DOHH2 (cell line): ENCODE data around the gene ZNF263.
A peak's percentile ranks its signal among the peaks of the same experiment; 100 is the strongest.

ENCODE experiments used
- H3F3A ChIP-seq: fragments of 200-600 bp; sonication (generic), shearing (Covaris generic); 2 replicates; pipeline ENCODE4 v1.6.0; 2016; ENCODE audit warnings: antibody characterized with exemption, mild to moderate bottlenecking; ENCODE audit not compliant: control insufficient read depth, insufficient read depth
- H3K27ac ChIP-seq: fragments of 200-600 bp; sonication (generic); 2 replicates; pipeline ENCODE4 v1.5.1; 2014; ENCODE audit warnings: low read depth, mild to moderate bottlenecking, low read length, moderate library complexity
- H3K27me3 ChIP-seq: fragments of 200-600 bp; sonication (generic); 2 replicates; pipeline ENCODE4 v1.6.1; 2014; ENCODE audit warnings: mild to moderate bottlenecking, low read length, mixed read lengths; ENCODE audit not compliant: control insufficient read depth
- H3K36me3 ChIP-seq: fragments of 200-600 bp; sonication (generic); 2 replicates; pipeline ENCODE4 v1.6.1; 2014; ENCODE audit warnings: mild to moderate bottlenecking, low read length, moderate library complexity, mixed read lengths; ENCODE audit not compliant: control insufficient read depth
- H3K4me1 ChIP-seq: fragments of 200-600 bp; sonication (generic); 2 replicates; pipeline ENCODE4 v1.6.1; 2014; ENCODE audit warnings: mild to moderate bottlenecking, low read length, mixed read lengths; ENCODE audit not compliant: control insufficient read depth
- H3K4me2 ChIP-seq: fragments of 200-600 bp; sonication (generic); 2 replicates; pipeline ENCODE4 v1.6.0; 2014; ENCODE audit warnings: mild to moderate bottlenecking, low read length, moderate library complexity
- H3K4me3 ChIP-seq: fragments of 200-600 bp; sonication (generic); 2 replicates; pipeline ENCODE4 v1.5.1; 2014; ENCODE audit warnings: mild to moderate bottlenecking, low read length, mixed read lengths
- H3K79me2 ChIP-seq: fragments of 200-600 bp; sonication (generic); 2 replicates; pipeline ENCODE4 v1.6.1; 2014; ENCODE audit warnings: mild to moderate bottlenecking, low read length, mixed read lengths; ENCODE audit not compliant: control insufficient read depth
- H3K9me2 ChIP-seq: fragments of 200-600 bp; sonication (generic); replicated peaks from 2 replicates; pipeline ENCODE4 v1.6.1; 2014; ENCODE audit warnings: mild to moderate bottlenecking, low read length, mixed read lengths; ENCODE audit not compliant: control insufficient read depth
- H3K9me3 ChIP-seq: fragments of 200-600 bp; sonication (generic); 2 replicates; pipeline ENCODE4 v1.6.1; 2014; ENCODE audit warnings: antibody characterized with exemption, low read length, mixed read lengths; ENCODE audit not compliant: control insufficient read depth, insufficient read depth
- H4K20me1 ChIP-seq: fragments of 200-600 bp; sonication (generic); 2 replicates; pipeline ENCODE4 v1.6.0; 2014; ENCODE audit warnings: low read depth, mild to moderate bottlenecking, antibody characterized with exemption, low read length, moderate library complexity; ENCODE audit not compliant: control insufficient read depth, insufficient read depth
- EZH2phosphoT487 ChIP-seq: fragments of 200-600 bp; sonication (generic); IDR thresholded peaks from 2 replicates; pipeline ENCODE4 v1.6.1; 2017; ENCODE audit warnings: borderline replicate concordance, mild to moderate bottlenecking, antibody characterized with exemption, low read length, moderate library complexity, mixed read lengths
- TF ChIP-seq, protein P1 (sequence below): fragments of 200-600 bp; sonication (generic); IDR thresholded peaks from one replicate; pipeline ENCODE4 v1.5.1; 2014; ENCODE audit warnings: antibody characterized with exemption, mild to moderate bottlenecking, low read depth, low read length; ENCODE audit not compliant: poor library complexity, severe bottlenecking

The ZNF263 gene

GRCh38 chr16:3262517-3262916 lies 20.8 kb upstream of the ZNF263 start:
- no peaks in the 10 kb centered on the region for H3K9me2 ChIP-seq
- TF ChIP-seq, protein P1, sequence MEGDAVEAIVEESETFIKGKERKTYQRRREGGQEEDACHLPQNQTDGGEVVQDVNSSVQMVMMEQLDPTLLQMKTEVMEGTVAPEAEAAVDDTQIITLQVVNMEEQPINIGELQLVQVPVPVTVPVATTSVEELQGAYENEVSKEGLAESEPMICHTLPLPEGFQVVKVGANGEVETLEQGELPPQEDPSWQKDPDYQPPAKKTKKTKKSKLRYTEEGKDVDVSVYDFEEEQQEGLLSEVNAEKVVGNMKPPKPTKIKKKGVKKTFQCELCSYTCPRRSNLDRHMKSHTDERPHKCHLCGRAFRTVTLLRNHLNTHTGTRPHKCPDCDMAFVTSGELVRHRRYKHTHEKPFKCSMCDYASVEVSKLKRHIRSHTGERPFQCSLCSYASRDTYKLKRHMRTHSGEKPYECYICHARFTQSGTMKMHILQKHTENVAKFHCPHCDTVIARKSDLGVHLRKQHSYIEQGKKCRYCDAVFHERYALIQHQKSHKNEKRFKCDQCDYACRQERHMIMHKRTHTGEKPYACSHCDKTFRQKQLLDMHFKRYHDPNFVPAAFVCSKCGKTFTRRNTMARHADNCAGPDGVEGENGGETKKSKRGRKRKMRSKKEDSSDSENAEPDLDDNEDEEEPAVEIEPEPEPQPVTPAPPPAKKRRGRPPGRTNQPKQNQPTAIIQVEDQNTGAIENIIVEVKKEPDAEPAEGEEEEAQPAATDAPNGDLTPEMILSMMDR, result no peak
- TF ChIP-seq EZH2phosphoT487, result no peak

DNA sequence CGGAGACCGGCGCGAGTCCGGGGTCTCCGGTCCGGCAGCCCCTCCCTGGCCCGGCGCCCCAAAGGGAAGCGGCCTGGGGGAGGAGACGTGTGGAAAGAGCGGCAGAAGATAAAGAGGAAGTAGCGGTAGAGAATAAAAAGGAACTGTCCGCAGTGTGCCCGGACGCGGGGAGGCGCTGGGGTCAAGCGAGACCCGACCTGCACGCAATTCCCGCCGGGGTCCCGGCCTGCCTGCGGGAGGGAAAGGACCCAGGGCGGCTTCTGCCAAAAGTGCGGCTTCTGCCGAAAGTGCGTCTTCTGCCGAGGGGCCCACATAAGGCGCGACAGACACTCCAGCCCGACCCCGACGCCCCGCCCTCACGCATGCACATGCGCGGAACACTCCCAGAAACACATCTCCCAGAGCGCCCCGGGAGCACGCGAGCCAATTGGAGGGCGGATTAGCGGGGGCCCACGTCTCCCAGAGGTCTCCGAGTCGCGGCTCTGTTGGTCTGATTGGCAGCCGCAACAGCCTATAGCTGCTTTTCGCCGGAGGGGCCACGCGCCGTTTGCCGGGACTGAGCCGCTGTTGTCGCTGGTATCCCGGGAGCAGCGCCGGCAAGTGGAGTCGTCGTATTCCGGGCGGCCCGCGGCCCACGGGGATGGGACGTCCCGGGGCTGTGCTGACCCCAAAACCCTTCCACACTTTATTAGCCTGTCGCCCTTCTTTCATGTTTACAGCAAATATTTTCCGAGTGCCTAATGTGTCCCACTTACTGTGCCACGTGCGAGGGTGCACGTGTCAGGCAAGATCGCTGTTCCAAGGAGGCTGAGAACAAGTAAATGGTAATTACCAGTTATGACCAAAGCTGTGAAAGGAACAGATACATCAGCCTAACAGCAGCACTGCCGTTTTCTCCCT lies 18.9 kb upstream of the ZNF263 start:
- Histone ChIP-seq H3K27me3 (no peaks in the 10 kb centered on the region), H3F3A (no peaks in the 10 kb centered on the region; the same call in 1 of the 2 replicates), H4K20me1 (no peaks in the 10 kb centered on the region), H3K4me1 (peaks cover 16% of the 10 kb centered on the region), H3K4me3 (peak overlapping the region; percentile 73), H3K36me3 (0 out of 2 replicates have a peak, but pooled peaks cover 3% of the 10 kb centered on the region), H3K9me3 (peaks cover 5% of the 10 kb centered on the region), H3K79me2 (no peaks in the 10 kb centered on the region), H3K9me2 (no peaks in the 10 kb centered on the region), H3K4me2 (peak overlapping the region; percentile 85), H3K27ac (peak overlapping the region; percentile 60)
- TF ChIP-seq, protein P1, result peak; percentile 27
- no peak for TF ChIP-seq EZH2phosphoT487

More at GRCh38 chr16:3262517-3262916, 20.8 kb upstream of the ZNF263 start:
- Histone ChIP-seq H3K27me3 (no peaks in the 10 kb centered on the region), H3K4me2 (no peak overlapping the region), H3K79me2 (no peaks in the 10 kb centered on the region), H3K4me1 (peaks cover 16% of the 10 kb centered on the region), H3F3A (no peaks in the 10 kb centered on the region; the same call in 1 of the 2 replicates), H4K20me1 (no peaks in the 10 kb centered on the region), H3K36me3 (0 out of 2 replicates have a peak, but pooled peaks cover 3% of the 10 kb centered on the region), H3K4me3 (no peak overlapping the region), H3K27ac (no peak overlapping the region), H3K9me3 (peaks cover 5% of the 10 kb centered on the region)

- TF ChIP-seq, protein P1, result peak; percentile 71
- no peak for TF ChIP-seq EZH2phosphoT487
- H3K4me2 ChIP-seq, result no peak overlapping the region
- H3K4me3 ChIP-seq, result no peak overlapping the region
- no peaks in the 10 kb centered on the region for H3K9me2 ChIP-seq
- H3K27me3 ChIP-seq, result no peaks in the 10 kb centered on the region
- H3F3A ChIP-seq, result no peaks in the 10 kb centered on the region; the same call in 1 of the 2 replicates
- peaks cover 5% of the 10 kb centered on the region for H3K9me3 ChIP-seq
- 0 out of 2 replicates have a peak, but pooled peaks cover 3% of the 10 kb centered on the region for H3K36me3 ChIP-seq
- H3K4me1 ChIP-seq, result peaks cover 16% of the 10 kb centered on the region
- no peaks in the 10 kb centered on the region for H4K20me1 ChIP-seq
- H3K27ac ChIP-seq, result no peak overlapping the region
- no peaks in the 10 kb centered on the region for H3K79me2 ChIP-seq
Observed at GRCh38 chr16:3266873-3267537, 16.3 kb upstream of the ZNF263 start.
